ENCODE results near the gene CST7.

DNA sequence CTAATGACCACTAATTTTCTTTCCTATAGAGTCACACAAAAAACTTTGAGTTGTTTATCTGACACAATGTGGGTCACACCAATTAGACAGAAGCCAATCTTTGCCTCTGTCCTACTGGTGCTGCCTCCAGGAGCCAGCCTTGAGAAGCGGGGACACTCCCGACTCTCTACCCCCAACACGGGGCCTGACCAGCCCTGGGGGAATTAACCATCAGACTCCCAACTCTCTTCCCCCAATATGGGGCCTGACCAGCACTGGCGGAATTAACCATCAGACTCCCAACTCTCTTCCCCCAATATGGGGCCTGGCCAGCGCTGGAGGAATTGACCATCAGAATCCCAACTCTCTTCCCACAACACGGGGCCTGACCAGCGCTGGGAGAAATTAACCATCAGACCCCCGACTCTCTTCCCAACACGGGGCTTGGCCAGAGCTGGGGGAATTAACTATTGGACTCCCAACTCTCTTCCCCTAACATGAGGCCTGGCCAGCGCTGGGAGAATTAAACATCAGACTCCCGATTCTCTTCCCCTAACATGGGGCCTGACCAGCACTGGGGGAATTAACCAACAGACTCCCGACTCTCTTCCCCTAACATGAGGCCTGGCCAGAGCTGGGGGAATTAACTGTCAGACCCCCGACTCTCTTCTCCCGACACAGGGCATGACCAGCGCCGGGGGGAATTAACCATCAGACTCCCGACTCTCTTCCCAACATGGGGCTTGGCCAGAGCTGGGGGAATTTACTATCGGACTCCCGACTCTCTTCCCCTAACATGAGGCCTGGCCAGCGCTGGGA lies 12.5 kb downstream of the CST7 start:
- no peak for TF ChIP-seq AGO1 (IDR thresholded peaks at IDR 0.05; ENCODE audit: low read depth, low read length, poor library complexity, severe bottlenecking)
- no peak for TF ChIP-seq PCBP2 (optimal IDR thresholded peaks at IDR 0.05; ENCODE audit: low read depth, low read length, poor library complexity, severe bottlenecking)
- no peak for TF ChIP-seq ZNF788 (CRISPR knock-in tag; IDR thresholded peaks at IDR 0.05; ENCODE audit: borderline replicate concordance)
- TF ChIP-seq ZNF24 (IDR thresholded peaks at IDR 0.05): no peak
- TF ChIP-seq JUND (CRISPR knock-in tag; IDR thresholded peaks at IDR 0.05): no peak
- TF ChIP-seq, protein P1, sequence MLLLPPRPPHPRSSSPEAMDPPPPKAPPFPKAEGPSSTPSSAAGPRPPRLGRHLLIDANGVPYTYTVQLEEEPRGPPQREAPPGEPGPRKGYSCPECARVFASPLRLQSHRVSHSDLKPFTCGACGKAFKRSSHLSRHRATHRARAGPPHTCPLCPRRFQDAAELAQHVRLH (CRISPR knock-in tag; IDR thresholded peaks at IDR 0.05; ENCODE audit: borderline replicate concordance, low read depth): no peak
- TF ChIP-seq, protein P2, sequence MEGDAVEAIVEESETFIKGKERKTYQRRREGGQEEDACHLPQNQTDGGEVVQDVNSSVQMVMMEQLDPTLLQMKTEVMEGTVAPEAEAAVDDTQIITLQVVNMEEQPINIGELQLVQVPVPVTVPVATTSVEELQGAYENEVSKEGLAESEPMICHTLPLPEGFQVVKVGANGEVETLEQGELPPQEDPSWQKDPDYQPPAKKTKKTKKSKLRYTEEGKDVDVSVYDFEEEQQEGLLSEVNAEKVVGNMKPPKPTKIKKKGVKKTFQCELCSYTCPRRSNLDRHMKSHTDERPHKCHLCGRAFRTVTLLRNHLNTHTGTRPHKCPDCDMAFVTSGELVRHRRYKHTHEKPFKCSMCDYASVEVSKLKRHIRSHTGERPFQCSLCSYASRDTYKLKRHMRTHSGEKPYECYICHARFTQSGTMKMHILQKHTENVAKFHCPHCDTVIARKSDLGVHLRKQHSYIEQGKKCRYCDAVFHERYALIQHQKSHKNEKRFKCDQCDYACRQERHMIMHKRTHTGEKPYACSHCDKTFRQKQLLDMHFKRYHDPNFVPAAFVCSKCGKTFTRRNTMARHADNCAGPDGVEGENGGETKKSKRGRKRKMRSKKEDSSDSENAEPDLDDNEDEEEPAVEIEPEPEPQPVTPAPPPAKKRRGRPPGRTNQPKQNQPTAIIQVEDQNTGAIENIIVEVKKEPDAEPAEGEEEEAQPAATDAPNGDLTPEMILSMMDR (CRISPR knock-in tag; IDR thresholded peaks at IDR 0.05): no peak
- TF ChIP-seq NFE2L1 (CRISPR knock-in tag; IDR thresholded peaks at IDR 0.05; ENCODE audit: borderline replicate concordance): no peak
- TF ChIP-seq, protein P3, sequence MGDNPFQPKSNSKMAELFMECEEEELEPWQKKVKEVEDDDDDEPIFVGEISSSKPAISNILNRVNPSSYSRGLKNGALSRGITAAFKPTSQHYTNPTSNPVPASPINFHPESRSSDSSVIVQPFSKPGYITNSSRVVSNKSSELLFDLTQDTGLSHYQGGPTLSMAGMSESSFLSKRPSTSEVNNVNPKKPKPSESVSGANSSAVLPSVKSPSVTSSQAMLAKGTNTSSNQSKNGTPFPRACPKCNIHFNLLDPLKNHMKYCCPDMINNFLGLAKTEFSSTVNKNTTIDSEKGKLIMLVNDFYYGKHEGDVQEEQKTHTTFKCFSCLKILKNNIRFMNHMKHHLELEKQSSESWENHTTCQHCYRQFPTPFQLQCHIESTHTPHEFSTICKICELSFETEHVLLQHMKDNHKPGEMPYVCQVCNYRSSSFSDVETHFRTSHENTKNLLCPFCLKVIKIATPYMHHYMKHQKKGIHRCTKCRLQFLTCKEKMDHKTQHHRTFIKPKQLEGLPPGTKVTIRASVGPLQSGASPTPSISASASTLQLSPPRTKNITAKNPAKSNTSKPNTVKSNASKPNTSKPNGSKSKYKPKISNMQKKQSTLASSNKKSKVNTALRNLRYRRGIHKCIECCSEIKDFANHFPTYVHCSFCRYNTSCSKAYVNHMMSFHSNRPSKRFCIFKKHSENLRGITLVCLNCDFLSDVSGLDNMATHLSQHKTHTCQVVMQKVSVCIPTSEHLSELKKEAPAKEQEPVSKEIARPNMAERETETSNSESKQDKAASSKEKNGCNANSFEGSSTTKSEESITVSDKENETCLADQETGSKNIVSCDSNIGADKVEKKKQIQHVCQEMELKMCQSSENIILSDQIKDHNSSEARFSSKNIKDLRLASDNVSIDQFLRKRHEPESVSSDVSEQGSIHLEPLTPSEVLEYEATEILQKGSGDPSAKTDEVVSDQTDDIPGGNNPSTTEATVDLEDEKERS (CRISPR knock-in tag; IDR thresholded peaks at IDR 0.05): no peak
- TF ChIP-seq KDM4B (CRISPR knock-in tag; IDR thresholded peaks at IDR 0.05): no peak
- TF ChIP-seq POLR2G (IDR thresholded peaks at IDR 0.05; ENCODE audit: low read depth, low read length): no peak
- no peak for TF ChIP-seq SMAD3 (CRISPR knock-in tag; IDR thresholded peaks at IDR 0.05)
- TF ChIP-seq SMAD1 (CRISPR knock-in tag; IDR thresholded peaks at IDR 0.05; ENCODE audit: borderline replicate concordance, low read depth): no peak

All from HepG2 (cell line).